Measurements from ENCODE around the gene NACC1.

Gene NACC1

DNA sequence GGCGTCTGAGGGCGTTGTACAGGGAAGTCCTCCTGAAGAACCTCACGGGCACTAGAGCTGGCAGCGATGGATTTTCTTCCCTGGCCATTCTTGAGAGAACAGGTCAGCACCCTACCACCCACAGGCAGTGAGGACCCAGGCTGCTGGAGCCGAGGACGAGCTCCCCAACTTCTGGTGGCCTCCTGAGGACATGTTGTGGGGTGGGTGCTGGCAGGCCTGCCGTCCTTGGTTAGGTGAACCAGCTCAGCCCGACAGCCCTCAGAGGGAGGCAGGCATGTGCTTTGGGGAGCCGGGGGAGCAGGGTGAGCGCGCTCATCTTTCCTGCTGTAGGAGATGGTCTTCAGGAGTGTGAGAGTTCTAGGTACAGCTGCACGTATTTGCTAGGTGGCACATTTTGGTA lies 30.8 kb upstream of the NACC1 start:
- TF ChIP-seq CTCF (conservative IDR thresholded peaks at IDR 0.05; ENCODE audit: control insufficient read depth, insufficient read depth, low read depth, low read length), result no peak
- no peak for DNase-seq (ENCODE audit: low read depth)

GRCh38 chr19:13087795-13088537 lies 30.1 kb upstream of the NACC1 start:
- TF ChIP-seq CTCF (conservative IDR thresholded peaks at IDR 0.05; ENCODE audit: control insufficient read depth, insufficient read depth, low read depth, low read length), result no peak
- no peak overlapping the region for H3K4me3 ChIP-seq (ENCODE audit: control insufficient read depth, low read depth, low read length)
- no peak for DNase-seq (ENCODE audit: low read depth)

More for the DNA sequence above, 30.8 kb upstream of the NACC1 start:
- no peak overlapping the region for H3K4me3 ChIP-seq (ENCODE audit: control insufficient read depth, low read depth, low read length)

GRCh38 chr19:13089139-13089856 lies 28.8 kb upstream of the NACC1 start:
- DNase-seq (ENCODE audit: low read depth), result no peak
- peak; percentile 40 for TF ChIP-seq CTCF (conservative IDR thresholded peaks at IDR 0.05; ENCODE audit: control insufficient read depth, insufficient read depth, low read depth, low read length)

GRCh38 chr19:13089857-13090507 lies 28.1 kb upstream of the NACC1 start:
- no peak for DNase-seq (ENCODE audit: low read depth)
- no peak for TF ChIP-seq CTCF (conservative IDR thresholded peaks at IDR 0.05; ENCODE audit: control insufficient read depth, insufficient read depth, low read depth, low read length)
- H3K4me3 ChIP-seq (ENCODE audit: control insufficient read depth, low read depth, low read length), result no peak overlapping the region

More at GRCh38 chr19:13089139-13089856, 28.8 kb upstream of the NACC1 start:
- no peak overlapping the region for H3K4me3 ChIP-seq (ENCODE audit: control insufficient read depth, low read depth, low read length)

GRCh38 chr19:13090511-13091231 lies 27.4 kb upstream of the NACC1 start:
- DNase-seq (ENCODE audit: low read depth), result no peak
- TF ChIP-seq CTCF (conservative IDR thresholded peaks at IDR 0.05; ENCODE audit: control insufficient read depth, insufficient read depth, low read depth, low read length), result no peak

DNA sequence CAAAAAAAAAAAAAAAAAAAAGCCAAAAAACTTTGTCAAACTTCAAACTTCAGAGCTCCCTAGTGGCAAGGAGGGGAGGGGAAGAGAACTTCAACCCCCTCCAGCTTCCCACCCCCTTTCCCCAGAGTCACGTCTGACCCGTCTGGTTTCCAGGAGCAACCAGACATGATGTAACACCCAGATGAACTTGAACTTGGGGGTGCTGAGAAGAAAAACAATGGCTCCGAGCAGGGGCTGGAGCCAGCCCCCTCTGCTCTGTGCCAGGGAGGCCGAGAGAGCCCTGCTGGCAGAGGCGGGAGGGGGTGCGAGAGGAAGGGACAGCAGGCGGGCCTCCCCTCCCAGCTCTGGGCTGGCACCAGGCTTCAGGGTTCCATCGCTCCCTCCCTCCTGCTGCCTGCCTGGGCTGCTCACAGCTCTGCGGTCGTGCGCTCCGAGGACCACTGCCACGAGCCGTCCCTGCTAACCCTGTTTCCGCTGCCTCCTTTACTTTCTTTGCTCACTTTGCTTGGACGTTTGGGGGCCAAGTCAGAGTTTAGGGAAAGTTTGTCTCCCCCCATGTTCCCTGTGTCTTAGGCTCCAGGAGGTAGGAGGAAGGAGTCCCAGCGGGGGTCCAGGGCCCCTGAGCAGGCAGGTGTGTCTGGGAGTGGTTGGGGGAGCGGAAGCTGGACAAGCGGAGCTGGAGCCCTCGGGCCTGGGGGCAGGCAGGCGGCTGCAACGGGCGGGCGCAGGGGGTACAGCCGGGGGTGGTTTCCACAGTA lies 26.5 kb upstream of the NACC1 start:
- no peak for TF ChIP-seq CTCF (conservative IDR thresholded peaks at IDR 0.05; ENCODE audit: control insufficient read depth, insufficient read depth, low read depth, low read length)
- no peak overlapping the region for H3K4me3 ChIP-seq (ENCODE audit: control insufficient read depth, low read depth, low read length)
- peak; percentile 74 for DNase-seq (ENCODE audit: low read depth)

More at GRCh38 chr19:13090511-13091231, 27.4 kb upstream of the NACC1 start:
- no peak overlapping the region for H3K4me3 ChIP-seq (ENCODE audit: control insufficient read depth, low read depth, low read length)
